Thyroid gland (tissue), 4 donors: ENCODE measurements around the gene TMED6. TPM values are rescaled to one million over a fixed set of nuclear protein-coding genes. Genes with fewer than 3 reads are reported as not detected.
A peak's percentile ranks its signal among the peaks of the same experiment; 100 is the strongest.

Experiments
- DNase-seq, 2 donors: peaks; one replicate each; pipeline ENCODE4 v3.0.0-alpha.2; 2019
- H3K27ac ChIP-seq, 3 donors: fragments of 200-600 bp; sonication (generic); 1 replicate in 2 of 3; 2 replicates in 1 of 3; pipeline ENCODE4 v1.5.1; 2016 to 2019; ENCODE audit warnings: mild to moderate bottlenecking in 1 of 3, moderate library complexity in 1 of 3
- H3K27me3 ChIP-seq: fragments of 200-600 bp; sonication (generic); one replicate; pipeline ENCODE4 v1.5.1; 2019
- H3K36me3 ChIP-seq, 2 donors: fragments of 200-600 bp; sonication (generic); one replicate each; pipeline ENCODE4 v1.5.1; 2016 to 2019
- H3K4me1 ChIP-seq, 2 donors: fragments of 200-600 bp; sonication (generic); one replicate each; pipeline ENCODE4 v1.5.1; 2017 to 2019
- H3K4me3 ChIP-seq, 3 donors: fragments of 200-600 bp; sonication (generic); replicated peaks in 1 of 3; 1 replicate in 2 of 3; 2 replicates in 1 of 3; pipeline ENCODE4 v1.5.1; 2016; ENCODE audit warnings: mild to moderate bottlenecking in 1 of 3
- H3K9me3 ChIP-seq: fragments of 200-600 bp; sonication (generic); one replicate; pipeline ENCODE4 v1.5.1; 2017
- CTCF ChIP-seq, 6 experiments: fragments of 200-600 bp in 3 of 6; fragments of 450-650 bp in 3 of 6; sonication (generic) in 3 of 6; IDR thresholded peaks; one replicate each; pipeline ENCODE4 v1.5.1; 2016 to 2019; ENCODE audit warnings: antibody characterized with exemption in 6 of 6, mild to moderate bottlenecking in 2 of 6, inconsistent platforms in 1 of 6, moderate library complexity in 1 of 6
- POLR2A ChIP-seq, 2 donors: fragments of 450-650 bp; IDR thresholded peaks; one replicate each; pipeline ENCODE4 v1.6.1; 2017; ENCODE audit warnings: antibody characterized with exemption in 2 of 2, mild to moderate bottlenecking in 2 of 2, moderate library complexity in 1 of 2
- WGBS, 2 donors: methylation state at CpG; one replicate each; pipeline ENCODE4 v1.1.5; 2017; 5-methylcytosine and 5-hydroxymethylcytosine counted together
- intact Hi-C: fragments of 100-400 bp; cut with DNase I; formaldehyde crosslinking; loops from one replicate; pipeline ENCODE4 v1.15.1; 2023
- total RNA-seq, 4 donors: library from RNA; depleted of rRNA; stranded (reverse); fragments of >200 nt; gene quantifications; one replicate each; pipeline ENCODE4 v1.2.3, GENCODE V29; 2016

TMED6 gene
- total RNA-seq, 4 donors from 2014 or later, result 4.1 TPM; not detected in 3

- H3K36me3 ChIP-seq, result no peaks in the 10 kb centered on the region
- peaks cover 45 to 66% of the 10 kb centered on the region in 2 donors for H3K4me1 ChIP-seq
- WGBS, 2 donors, result 59 to 71% methylated on average over 2 of the region's 2 CpGs
- no peaks in the 10 kb centered on the region for H3K9me3 ChIP-seq
- DNase-seq, result peak; percentile 58 to 62
- intact Hi-C loops, result no loop called here
- no peak overlapping the region for H3K4me3 ChIP-seq
- peak overlapping the region; percentile 5 to 22 (median 20) for H3K27ac ChIP-seq
- no peaks in the 10 kb centered on the region for H3K27me3 ChIP-seq
- no peak for TF ChIP-seq POLR2A (IDR thresholded peaks at IDR 0.05)
- TF ChIP-seq CTCF (IDR thresholded peaks at IDR 0.05), result no peak
Measured at GRCh38 chr16:69307856-69308255, 43.7 kb downstream of the TMED6 start.

GRCh38 chr16:69307091-69307490, 44.5 kb downstream of the TMED6 start:
- no peaks in the 10 kb centered on the region for H3K9me3 ChIP-seq
- H3K36me3 ChIP-seq, result no peaks in the 10 kb centered on the region
- H3K4me1 ChIP-seq, result peaks cover 42 to 64% of the 10 kb centered on the region in 2 donors
- DNase-seq, result no peak
- intact Hi-C loops, result no loop called here
- no peak overlapping the region for H3K4me3 ChIP-seq
- no peaks in the 10 kb centered on the region for H3K27me3 ChIP-seq
- WGBS, 2 donors, result 93% methylated on average over 1 of the region's 1 CpG
- TF ChIP-seq POLR2A (IDR thresholded peaks at IDR 0.05), result no peak
- TF ChIP-seq CTCF (IDR thresholded peaks at IDR 0.05), result no peak
- H3K27ac ChIP-seq, result peak overlapping the region in 2 of 3 donors; percentile 5 to 19

- intact Hi-C loops, result no loop called here
- no peak for DNase-seq
- H3K4me1 ChIP-seq, result peaks cover 52 to 74% of the 10 kb centered on the region in 2 donors
- peak overlapping the region; percentile 0 to 87 (median 85) for H3K27ac ChIP-seq
- no peaks in the 10 kb centered on the region for H3K9me3 ChIP-seq
- H3K36me3 ChIP-seq, result no peaks in the 10 kb centered on the region
- H3K4me3 ChIP-seq, result no peak overlapping the region
- H3K27me3 ChIP-seq, result no peaks in the 10 kb centered on the region
- 56 to 59% methylated on average over 1 of the region's 1 CpG for WGBS, 2 donors
- TF ChIP-seq CTCF (IDR thresholded peaks at IDR 0.05) (no peak), POLR2A (IDR thresholded peaks at IDR 0.05) (no peak)
Measured at GRCh38 chr16:69306031-69306430, 45.6 kb downstream of the TMED6 start.

GRCh38 chr16:69302301-69302700, 49.3 kb downstream of the TMED6 start:
- Histone ChIP-seq H3K36me3 (no peaks in the 10 kb centered on the region), H3K4me1 (peaks cover 70 to 79% of the 10 kb centered on the region in 2 donors), H3K4me3 (no peak overlapping the region), H3K27me3 (no peaks in the 10 kb centered on the region), H3K9me3 (no peaks in the 10 kb centered on the region), H3K27ac (peak overlapping the region; percentile 88 to 93 (median 92))
- TF ChIP-seq POLR2A (IDR thresholded peaks at IDR 0.05) (peak in 1 of 2 donors; percentile 42), CTCF (IDR thresholded peaks at IDR 0.05) (no peak)
- peak; percentile 86 to 88 for DNase-seq
- 43 to 47% methylated on average over 4 of the region's 4 CpGs for WGBS, 2 donors
- intact Hi-C loops, result no loop called here

- DNase-seq, result peak; percentile 39 to 61
- Histone ChIP-seq H3K4me3 (no peak overlapping the region), H3K27me3 (no peaks in the 10 kb centered on the region), H3K9me3 (no peaks in the 10 kb centered on the region), H3K27ac (peak overlapping the region; percentile 88 to 93 (median 92)), H3K36me3 (no peaks in the 10 kb centered on the region), H3K4me1 (peaks cover 70 to 78% of the 10 kb centered on the region in 2 donors)
- TF ChIP-seq CTCF (IDR thresholded peaks at IDR 0.05) (peak in 1 of 6 experiments; percentile 10), POLR2A (IDR thresholded peaks at IDR 0.05) (no peak)
- intact Hi-C loops, result no loop called here
- 26 to 45% methylated on average over 4 of the region's 4 CpGs for WGBS, 2 donors
Measured at GRCh38 chr16:69301861-69302260, 49.7 kb downstream of the TMED6 start.
